ENCODE measurements around the gene CUBN. TPM values are rescaled to one million over a fixed set of nuclear protein-coding genes. Genes with fewer than 3 reads are reported as not detected.

The CUBN gene
- total RNA-seq, 2 experiments from 2014 or later = 7.9 to 9.2 TPM

GRCh38 chr10:17006631-17007417, 122.8 kb downstream of the CUBN start:
- TF ChIP-seq CTCF (IDR thresholded peaks at IDR 0.05) = no peak
- Histone ChIP-seq H3K36me3 (ENCODE audit: insufficient read depth, low read length) (no peaks in the 10 kb centered on the region), H3K27ac (ENCODE audit: low read depth in 1 of 2, low read length in 2 of 2) (no peak overlapping the region), H3K4me3 (ENCODE audit: low read length) (no peak overlapping the region), H3K27me3 (ENCODE audit: control insufficient read depth in 1 of 2, insufficient read depth in 2 of 2, low read length in 2 of 2) (no peaks in the 10 kb centered on the region), H3K4me1 (ENCODE audit: insufficient read depth, low read length) (peaks cover 34% of the 10 kb centered on the region), H3K9me3 (ENCODE audit: control insufficient read depth in 1 of 2, insufficient read depth in 1 of 2, low read length in 2 of 2) (no peaks in the 10 kb centered on the region)
- Mint-ChIP-seq H3K9me3 (no peaks in the 10 kb centered on the region), H3K4me1 (ENCODE audit: low read depth) (peaks cover 70% of the 10 kb centered on the region), H3K27ac (peak overlapping the region; percentile 69), H3K4me3 (peak overlapping the region; percentile 40), H3K36me3 (ENCODE audit: low read depth) (peaks cover 7% of the 10 kb centered on the region), H3K27me3 (no peaks in the 10 kb centered on the region)
- ChIA-PET POLR2A (no interaction called here), CTCF (interaction anchor here (1.2 to 1.7 kb wide), 3 partner anchors 12 to 199 kb away, joined by 3 to 4 read pairs (median 3); no protein-coding TSS in a partner anchor)
- DNase-seq (peak in 3 of 14 experiments; percentile 36 to 49 (median 46)), ATAC-seq (ENCODE audit: poor library complexity) (no peak)
- intact Hi-C loops (cut with DNase I, micrococcal nuclease) = loop anchor here in 1 of 2 experiments (10.0 kb wide), 1 partner anchor 162 kb away; no protein-coding TSS in a partner anchor

DNA sequence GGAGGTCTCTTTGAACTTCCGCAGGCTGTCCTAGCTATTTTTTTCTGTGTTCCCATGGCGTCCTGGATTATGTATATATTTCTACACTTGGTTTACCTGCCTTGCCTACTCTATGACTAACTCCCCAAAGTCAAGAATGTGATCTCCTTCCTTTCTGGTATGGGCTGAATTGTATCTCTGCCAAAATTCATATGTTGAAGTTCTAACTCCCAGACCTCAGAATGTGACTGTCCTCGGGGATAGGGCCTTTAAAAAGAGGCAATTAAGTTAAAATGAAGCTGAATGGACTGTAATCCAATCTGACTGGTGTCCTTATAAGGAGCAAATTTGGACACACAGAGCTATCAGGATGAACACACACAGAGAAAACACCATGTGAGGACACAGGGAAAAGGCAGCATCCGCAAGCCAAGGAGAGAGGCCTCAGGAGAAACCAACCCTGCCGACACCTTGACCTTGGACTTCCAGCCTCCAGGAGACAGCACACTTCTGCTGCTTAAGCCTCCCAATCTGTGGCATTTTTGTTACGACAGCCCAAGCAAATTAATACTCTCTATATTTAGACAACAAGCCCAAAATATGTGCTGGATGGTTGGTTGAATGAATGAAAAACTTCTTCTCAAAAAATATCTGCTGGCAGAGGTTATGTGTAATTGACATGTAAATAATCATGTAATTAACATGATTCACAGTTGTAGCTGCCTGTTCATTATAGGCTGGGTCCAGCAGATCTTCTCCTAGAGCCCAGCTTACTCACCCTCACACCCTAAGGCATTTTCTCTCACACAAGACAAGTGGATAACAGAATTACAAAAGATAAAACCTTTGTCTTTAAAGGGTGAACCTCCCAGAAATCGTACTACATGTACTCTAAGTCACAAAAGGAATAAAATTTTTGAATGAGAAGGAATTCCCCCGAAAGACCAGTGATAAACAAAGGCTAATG, 123.7 kb downstream of the CUBN start:
- Histone ChIP-seq H3K4me1 (ENCODE audit: insufficient read depth, low read length) (peaks cover 41% of the 10 kb centered on the region), H3K4me3 (ENCODE audit: low read length) (no peak overlapping the region), H3K9me3 (ENCODE audit: control insufficient read depth in 1 of 2, insufficient read depth in 1 of 2, low read length in 2 of 2) (no peaks in the 10 kb centered on the region), H3K27ac (ENCODE audit: low read depth in 1 of 2, low read length in 2 of 2) (no peak overlapping the region), H3K27me3 (ENCODE audit: control insufficient read depth in 1 of 2, insufficient read depth in 2 of 2, low read length in 2 of 2) (no peaks in the 10 kb centered on the region), H3K36me3 (ENCODE audit: insufficient read depth, low read length) (no peaks in the 10 kb centered on the region)
- POLR2A ChIA-PET = interaction anchor here (1.0 kb wide), 1 partner anchor 420 kb away, joined by 3 read pairs; no protein-coding TSS in a partner anchor
- DNase-seq (no peak), ATAC-seq (ENCODE audit: poor library complexity) (no peak)
- Mint-ChIP-seq H3K4me1 (ENCODE audit: low read depth) (peaks cover 79% of the 10 kb centered on the region), H3K9me3 (no peaks in the 10 kb centered on the region), H3K36me3 (ENCODE audit: low read depth) (no peaks in the 10 kb centered on the region), H3K4me3 (no peak overlapping the region), H3K27me3 (no peaks in the 10 kb centered on the region), H3K27ac (peak overlapping the region; percentile 95)
- TF ChIP-seq CTCF (IDR thresholded peaks at IDR 0.05) = no peak
- intact Hi-C loops (cut with DNase I, micrococcal nuclease) = loop anchor here in 1 of 2 experiments (10.0 kb wide), 1 partner anchor 161 kb away; no protein-coding TSS in a partner anchor
- CTCF ChIA-PET = interaction anchor here (0.7 to 1.7 kb wide), 4 partner anchors 13 to 200 kb away, joined by 3 to 4 read pairs (median 3); no protein-coding TSS in a partner anchor

- Histone ChIP-seq H3K27ac (ENCODE audit: low read depth in 1 of 2, low read length in 2 of 2) (no peak overlapping the region), H3K27me3 (ENCODE audit: control insufficient read depth in 1 of 2, insufficient read depth in 2 of 2, low read length in 2 of 2) (no peaks in the 10 kb centered on the region), H3K4me3 (ENCODE audit: low read length) (no peak overlapping the region), H3K36me3 (ENCODE audit: insufficient read depth, low read length) (no peaks in the 10 kb centered on the region), H3K4me1 (ENCODE audit: insufficient read depth, low read length) (peaks cover 42% of the 10 kb centered on the region), H3K9me3 (ENCODE audit: control insufficient read depth in 1 of 2, insufficient read depth in 1 of 2, low read length in 2 of 2) (no peaks in the 10 kb centered on the region)
- ChIA-PET CTCF (interaction anchor here (0.7 kb wide), 1 partner anchor 16 kb away, joined by 3 read pairs; no protein-coding TSS in a partner anchor), POLR2A (interaction anchor here (1.0 to 1.4 kb wide), 4 partner anchors 9 to 421 kb away, joined by 3 read pairs; no protein-coding TSS in a partner anchor)
- Mint-ChIP-seq H3K27ac (peak overlapping the region; percentile 95), H3K4me1 (ENCODE audit: low read depth) (peaks cover 79% of the 10 kb centered on the region), H3K27me3 (no peaks in the 10 kb centered on the region), H3K36me3 (ENCODE audit: low read depth) (no peaks in the 10 kb centered on the region), H3K9me3 (no peaks in the 10 kb centered on the region), H3K4me3 (no peak overlapping the region)
- TF ChIP-seq CTCF (IDR thresholded peaks at IDR 0.05) = no peak
- intact Hi-C loops (cut with DNase I, micrococcal nuclease) = loop anchor here in 1 of 2 experiments (5.0 to 10.0 kb wide), 2 partner anchors 160 to 202 kb away; no protein-coding TSS in a partner anchor
- no peak for ATAC-seq (ENCODE audit: poor library complexity)
- no peak for DNase-seq
Measured at GRCh38 chr10:17004801-17005380, 124.7 kb downstream of the CUBN start.

Data from CD4-positive, alpha-beta T cell (primary cell).